T-cell (primary cell): ENCODE measurements around the gene ALG2. TPM values are rescaled to one million over a fixed set of nuclear protein-coding genes. Genes with fewer than 3 reads are reported as not detected.

ENCODE experiments used
- ATAC-seq, 4 experiments: fragments of 200-7000 bp in 3 of 4; fragments of 150-1000 bp in 1 of 4; cut with Tn5 transposase; replicated peaks in 1 of 4; 1 replicate in 3 of 4; 2 replicates in 1 of 4; pipeline ENCODE4 v1.10.0; 2021; ENCODE audit warnings: moderate library complexity in 3 of 4, mild to moderate bottlenecking in 2 of 4, moderate number of reproducible peaks in 1 of 4
- CTCF ChIA-PET, 2 donors: fragments of 300-600 bp; sonication (Branson Sonifier 250); formaldehyde crosslinking; loops; one replicate each; lab custom pipeline; 2022; ENCODE audit warnings: antibody characterized with exemption in 2 of 2; lab: Charles Lee
- POLR2A ChIA-PET, 2 donors: fragments of 300-600 bp; sonication (Branson Sonifier 250); formaldehyde crosslinking; loops; one replicate each; lab custom pipeline; 2022; ENCODE audit warnings: antibody characterized with exemption in 2 of 2; lab: Charles Lee
- DNase-seq, 35 experiments: peaks; one replicate each; pipeline versions ENCODE4 v3.0.0 to v3.0.0-alpha.2; 2013 to 2023
- H3K27ac ChIP-seq: one replicate; pipeline ENCODE4 v1.5.1; 2013; ENCODE audit warnings: low read length
- H3K27me3 ChIP-seq, 2 experiments: replicated peaks in 1 of 2; 1 replicate in 1 of 2; 2 replicates in 1 of 2; pipeline versions ENCODE4 v1.6.1 to v1.7.0; 2013; ENCODE audit warnings: low read length in 1 of 2, mixed read lengths in 1 of 2; ENCODE audit not compliant: control insufficient read depth in 2 of 2, insufficient read depth in 2 of 2; ENCODE audit errors: extremely low read depth in 1 of 2
- H3K36me3 ChIP-seq, 2 donors: 1 replicate in 1 of 2; 2 replicates in 1 of 2; pipeline versions ENCODE4 v1.6.1 to v1.7.0; 2013; ENCODE audit warnings: low read length in 1 of 2; ENCODE audit not compliant: control insufficient read depth in 2 of 2, insufficient read depth in 1 of 2; ENCODE audit errors: extremely low read depth in 1 of 2
- H3K4me1 ChIP-seq, 2 experiments: 1 replicate in 1 of 2; 2 replicates in 1 of 2; pipeline versions ENCODE4 v1.6.1 to v1.7.0; 2013; ENCODE audit warnings: low read length in 2 of 2, mixed read lengths in 1 of 2; ENCODE audit not compliant: insufficient read depth in 2 of 2, control insufficient read depth in 1 of 2; ENCODE audit errors: extremely low read depth in 1 of 2
- H3K4me3 ChIP-seq, 2 donors: 1 replicate in 1 of 2; 2 replicates in 1 of 2; pipeline versions ENCODE4 v1.5.1 to v1.7.0; 2013; ENCODE audit warnings: mild to moderate bottlenecking in 2 of 2, low read length in 1 of 2, moderate library complexity in 1 of 2; ENCODE audit not compliant: control insufficient read depth in 1 of 2; ENCODE audit errors: extremely low read depth in 1 of 2
- H3K9me3 ChIP-seq: 2 replicates; pipeline ENCODE4 v1.7.0; 2013
- H3K27ac Mint-ChIP-seq, 2 donors: one replicate each; pipeline ENCODE4 v1.8.0; 2020 to 2021; ENCODE audit warnings: mild to moderate bottlenecking in 2 of 2, mixed read lengths in 2 of 2
- H3K27me3 Mint-ChIP-seq, 2 donors: one replicate each; pipeline ENCODE4 v1.8.0; 2021 to 2022; ENCODE audit warnings: mixed read lengths in 2 of 2
- H3K36me3 Mint-ChIP-seq: one replicate; pipeline ENCODE4 v1.8.0; 2021; ENCODE audit warnings: mixed read lengths
- H3K4me1 Mint-ChIP-seq, 3 donors: one replicate each; pipeline ENCODE4 v1.8.0; 2020 to 2022; ENCODE audit warnings: mixed read lengths in 3 of 3, mild to moderate bottlenecking in 1 of 3
- H3K4me3 Mint-ChIP-seq, 3 donors: one replicate each; pipeline ENCODE4 v1.8.0; 2020 to 2022; ENCODE audit warnings: mild to moderate bottlenecking in 3 of 3, mixed read lengths in 3 of 3, moderate library complexity in 3 of 3
- H3K9me3 Mint-ChIP-seq, 3 donors: one replicate each; pipeline ENCODE4 v1.8.0; 2020 to 2022; ENCODE audit warnings: mixed read lengths in 3 of 3
- WGBS: methylation state at CpG from one replicate; pipeline ENCODE4 v1.1.5; 2013; ENCODE audit warnings: missing lambda C conversion rate; ENCODE audit not compliant: insufficient coverage; 5-methylcytosine and 5-hydroxymethylcytosine counted together
- total RNA-seq, 35 experiments: library from RNA in 6 of 35; stranded (reverse) in 6 of 35; fragments of 120-200 nt in 1 of 35; gene quantifications; one replicate each; pipeline versions ENCODE4 v1.2.1 to v1.2.4 and lab custom pipeline; 2013 to 2026

Gene ALG2
- total RNA-seq, 5 donors from 2014 or later (not counting 1 experiment from before 2014, with no cell fraction given): 18.0 to 30.3 (median 25.2) TPM

DNA sequence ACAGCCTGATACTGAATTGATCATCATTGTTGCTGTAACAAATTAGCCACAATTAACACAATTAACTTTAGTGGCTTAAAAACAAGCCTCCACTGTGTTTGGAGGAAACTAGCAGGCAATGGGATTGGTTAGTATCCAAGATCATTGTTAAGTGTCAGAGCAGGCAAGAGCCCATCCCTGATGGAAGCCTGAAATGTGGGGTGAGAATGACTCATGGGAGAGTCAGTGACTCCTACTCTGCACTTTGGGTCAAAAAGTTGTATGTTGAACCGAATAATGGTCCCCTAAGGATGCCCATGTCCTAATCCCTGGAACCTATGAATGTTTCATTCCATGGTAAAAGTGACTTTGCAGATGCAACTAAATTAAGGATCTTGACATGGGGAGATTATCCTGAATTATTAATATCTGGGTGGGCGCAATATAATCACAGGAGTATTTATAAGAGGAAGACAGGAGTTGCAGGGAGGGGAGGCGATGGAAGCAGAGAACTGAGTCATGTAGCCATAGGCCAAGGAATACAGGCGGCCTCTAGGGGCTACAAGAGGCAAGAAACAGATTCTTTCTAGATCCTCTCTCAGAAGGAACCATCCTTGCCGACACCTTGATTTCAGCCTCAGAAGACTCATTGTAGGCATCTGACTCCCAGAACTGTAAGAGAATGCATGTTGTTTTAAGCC lies 28.8 kb downstream of the ALG2 start:
- DNase-seq: no peak
- Mint-ChIP-seq H3K9me3 (no peaks in the 10 kb centered on the region), H3K27me3 (peaks cover 7 to 11% of the 10 kb centered on the region in 2 donors), H3K36me3 (no peaks in the 10 kb centered on the region), H3K27ac (no peak overlapping the region), H3K4me1 (peaks cover 0 to 12% (median 6%) of the 10 kb centered on the region in 3 donors), H3K4me3 (no peak overlapping the region)
- H3K4me3 ChIP-seq: no peak overlapping the region
- POLR2A ChIA-PET: no interaction called here
- no peaks in the 10 kb centered on the region for H3K4me1 ChIP-seq
- ATAC-seq: peak in 1 of 4 experiments; percentile 32
- no CpG with 5 or more reads among the region's 5 CpGs for WGBS
- H3K27me3 ChIP-seq: peaks cover 0 to 7% of the 10 kb centered on the region in 2 experiments
- CTCF ChIA-PET: no interaction called here
- H3K9me3 ChIP-seq: no peaks in the 10 kb centered on the region
- H3K27ac ChIP-seq: no peak overlapping the region
- no peaks in the 10 kb centered on the region for H3K36me3 ChIP-seq

GRCh38 chr9:99190597-99191283 lies 31.0 kb downstream of the ALG2 start:
- peaks cover 0 to 7% of the 10 kb centered on the region in 2 experiments for H3K27me3 ChIP-seq
- H3K27ac ChIP-seq: no peak overlapping the region
- no peak overlapping the region for H3K4me3 ChIP-seq
- ChIA-PET POLR2A (no interaction called here), CTCF (interaction anchor here in 1 of 2 donors (0.6 to 1.1 kb wide), 2 partner anchors 8 to 820 kb away, joined by 3 to 4 read pairs; no protein-coding TSS in a partner anchor)
- Mint-ChIP-seq H3K27ac (no peak overlapping the region), H3K9me3 (no peaks in the 10 kb centered on the region), H3K36me3 (no peaks in the 10 kb centered on the region), H3K27me3 (peaks cover 7 to 10% of the 10 kb centered on the region in 2 donors), H3K4me1 (peaks cover 5 to 12% (median 6%) of the 10 kb centered on the region in 3 donors), H3K4me3 (no peak overlapping the region)
- H3K9me3 ChIP-seq: no peaks in the 10 kb centered on the region
- H3K4me1 ChIP-seq: no peaks in the 10 kb centered on the region
- ATAC-seq (no peak), DNase-seq (no peak)
- WGBS: 71% methylated on average over 1 of the region's 3 CpGs
- no peaks in the 10 kb centered on the region for H3K36me3 ChIP-seq

GRCh38 chr9:99189887-99190596 lies 31.7 kb downstream of the ALG2 start:
- Histone ChIP-seq H3K27ac (no peak overlapping the region), H3K27me3 (peaks cover 0 to 7% of the 10 kb centered on the region in 2 experiments), H3K9me3 (no peaks in the 10 kb centered on the region), H3K36me3 (no peaks in the 10 kb centered on the region), H3K4me3 (no peak overlapping the region), H3K4me1 (peaks cover 0 to 2% of the 10 kb centered on the region in 2 experiments)
- ChIA-PET POLR2A (interaction anchor here in 1 of 2 donors (0.5 kb wide), 1 partner anchor 87 kb away, joined by 3 read pairs; no protein-coding TSS in a partner anchor), CTCF (interaction anchor here in 1 of 2 donors (0.7 kb wide), 1 partner anchor 26 kb away, joined by 3 read pairs; no protein-coding TSS in a partner anchor)
- Mint-ChIP-seq H3K27me3 (peaks cover 7 to 10% of the 10 kb centered on the region in 2 donors), H3K36me3 (no peaks in the 10 kb centered on the region), H3K9me3 (no peaks in the 10 kb centered on the region), H3K4me1 (peaks cover 5 to 12% (median 9%) of the 10 kb centered on the region in 3 donors), H3K27ac (no peak overlapping the region), H3K4me3 (no peak overlapping the region)
- DNase-seq (no peak), ATAC-seq (no peak)
- 81% methylated on average over 6 of the region's 8 CpGs for WGBS

- WGBS: 79% methylated on average over 2 of the region's 2 CpGs
- DNase-seq (no peak), ATAC-seq (no peak)
- Mint-ChIP-seq H3K36me3 (no peaks in the 10 kb centered on the region), H3K27me3 (peaks cover 7 to 10% of the 10 kb centered on the region in 2 donors), H3K9me3 (no peaks in the 10 kb centered on the region), H3K27ac (no peak overlapping the region), H3K4me1 (peaks cover 8 to 17% (median 16%) of the 10 kb centered on the region in 3 donors), H3K4me3 (no peak overlapping the region)
- Histone ChIP-seq H3K4me1 (peaks cover 0 to 10% of the 10 kb centered on the region in 2 experiments), H3K27ac (no peak overlapping the region), H3K27me3 (peaks cover 0 to 7% of the 10 kb centered on the region in 2 experiments), H3K4me3 (no peak overlapping the region), H3K36me3 (no peaks in the 10 kb centered on the region), H3K9me3 (no peaks in the 10 kb centered on the region)
- ChIA-PET CTCF (interaction anchor here (0.7 to 1.1 kb wide), 2 partner anchors 25 to 28 kb away, joined by 3 to 4 read pairs; no protein-coding TSS in a partner anchor), POLR2A (interaction anchor here in 1 of 2 donors (0.5 kb wide), 1 partner anchor 86 kb away, joined by 3 read pairs; no protein-coding TSS in a partner anchor)
Measured at GRCh38 chr9:99189186-99189585, 32.6 kb downstream of the ALG2 start.

DNA sequence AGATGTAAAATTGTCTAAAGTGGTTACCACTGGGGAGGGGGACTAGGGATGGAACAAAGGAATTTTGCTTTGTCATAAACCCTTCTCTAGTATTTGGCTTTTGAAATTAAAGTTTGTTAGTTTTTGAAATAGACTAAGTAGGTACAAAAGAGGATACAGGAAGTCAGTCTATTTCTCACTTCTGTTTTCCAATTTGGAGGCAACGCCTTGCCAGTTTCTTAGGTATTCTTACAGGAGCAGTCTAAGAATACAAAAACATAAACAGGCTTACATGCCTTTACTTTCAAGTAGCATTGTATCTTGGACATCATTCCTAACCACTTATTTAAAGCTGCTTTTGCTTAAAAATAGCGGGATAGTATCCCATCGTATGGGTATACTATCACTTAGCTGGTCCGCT lies 34.4 kb downstream of the ALG2 start:
- no peak overlapping the region for H3K4me3 ChIP-seq
- CTCF ChIA-PET: interaction anchor here in 1 of 2 donors (1.0 kb wide), 1 partner anchor 23 kb away, joined by 3 read pairs; no protein-coding TSS in a partner anchor
- Mint-ChIP-seq H3K27ac (no peak overlapping the region), H3K36me3 (no peaks in the 10 kb centered on the region), H3K4me1 (peaks cover 7 to 17% (median 10%) of the 10 kb centered on the region in 3 donors), H3K27me3 (peaks cover 7 to 8% of the 10 kb centered on the region in 2 donors), H3K4me3 (no peak overlapping the region), H3K9me3 (no peaks in the 10 kb centered on the region)
- no peak overlapping the region for H3K27ac ChIP-seq
- peaks cover 0 to 14% of the 10 kb centered on the region in 2 experiments for H3K4me1 ChIP-seq
- POLR2A ChIA-PET: no interaction called here
- no peaks in the 10 kb centered on the region for H3K36me3 ChIP-seq
- H3K9me3 ChIP-seq: no peaks in the 10 kb centered on the region
- peaks cover 0 to 7% of the 10 kb centered on the region in 2 experiments for H3K27me3 ChIP-seq
- no peak for DNase-seq
- no peak for ATAC-seq
- WGBS: no CpG with 5 or more reads among the region's 4 CpGs

DNA sequence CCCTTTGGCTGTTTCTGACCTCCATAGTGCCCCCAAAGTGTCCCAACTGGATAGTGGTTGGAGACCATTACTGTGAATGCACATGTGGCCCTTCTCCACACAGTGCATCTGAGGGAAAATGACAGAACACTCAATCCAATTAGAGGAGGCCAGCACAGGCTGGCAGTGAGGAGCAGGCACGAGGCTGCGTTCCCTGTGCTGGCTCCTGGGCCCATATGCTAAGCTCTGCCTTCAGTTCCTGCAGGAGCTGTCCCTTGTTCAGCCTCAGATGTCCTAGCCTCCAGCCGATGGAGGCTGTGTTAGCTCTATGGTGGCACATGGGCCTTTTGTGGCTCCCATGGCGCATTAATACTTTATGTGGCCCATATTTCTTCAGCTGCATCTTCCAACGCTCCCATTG lies 35.8 kb downstream of the ALG2 start:
- WGBS: 86% methylated on average over 3 of the region's 5 CpGs
- no peak overlapping the region for H3K27ac Mint-ChIP-seq
- CTCF ChIA-PET: interaction anchor here (0.6 to 0.7 kb wide), 4 partner anchors 13 to 1135 kb away, joined by 3 to 7 read pairs (median 4); no protein-coding TSS in a partner anchor
- no peaks in the 10 kb centered on the region for H3K9me3 ChIP-seq
- no peak overlapping the region for H3K27ac ChIP-seq
- H3K4me3 Mint-ChIP-seq: no peak overlapping the region
- H3K27me3 ChIP-seq: peaks cover 0 to 7% of the 10 kb centered on the region in 2 experiments
- POLR2A ChIA-PET: no interaction called here
- H3K4me1 Mint-ChIP-seq: peaks cover 14 to 28% (median 19%) of the 10 kb centered on the region in 3 donors
- H3K36me3 ChIP-seq: no peaks in the 10 kb centered on the region
- no peak for DNase-seq
- ATAC-seq: no peak
- H3K4me1 ChIP-seq: peaks cover 0 to 14% of the 10 kb centered on the region in 2 experiments
- H3K4me3 ChIP-seq: no peak overlapping the region
- peaks cover 6 to 7% of the 10 kb centered on the region in 2 donors for H3K27me3 Mint-ChIP-seq
- H3K9me3 Mint-ChIP-seq: no peaks in the 10 kb centered on the region
- H3K36me3 Mint-ChIP-seq: no peaks in the 10 kb centered on the region
